SW480 (cell line): ENCODE results near the gene RBM28.
"Not testable (repeated sequence)": the region's sequence is repeated elsewhere in the genome, so short reads cannot be mapped to it uniquely, and the experiment has no call there.

Experiments
- DNase-seq: peaks from one replicate; pipeline ENCODE4 v3.0.0-alpha.2; 2016; ENCODE audit warnings: low spot score

The RBM28 gene

DNA sequence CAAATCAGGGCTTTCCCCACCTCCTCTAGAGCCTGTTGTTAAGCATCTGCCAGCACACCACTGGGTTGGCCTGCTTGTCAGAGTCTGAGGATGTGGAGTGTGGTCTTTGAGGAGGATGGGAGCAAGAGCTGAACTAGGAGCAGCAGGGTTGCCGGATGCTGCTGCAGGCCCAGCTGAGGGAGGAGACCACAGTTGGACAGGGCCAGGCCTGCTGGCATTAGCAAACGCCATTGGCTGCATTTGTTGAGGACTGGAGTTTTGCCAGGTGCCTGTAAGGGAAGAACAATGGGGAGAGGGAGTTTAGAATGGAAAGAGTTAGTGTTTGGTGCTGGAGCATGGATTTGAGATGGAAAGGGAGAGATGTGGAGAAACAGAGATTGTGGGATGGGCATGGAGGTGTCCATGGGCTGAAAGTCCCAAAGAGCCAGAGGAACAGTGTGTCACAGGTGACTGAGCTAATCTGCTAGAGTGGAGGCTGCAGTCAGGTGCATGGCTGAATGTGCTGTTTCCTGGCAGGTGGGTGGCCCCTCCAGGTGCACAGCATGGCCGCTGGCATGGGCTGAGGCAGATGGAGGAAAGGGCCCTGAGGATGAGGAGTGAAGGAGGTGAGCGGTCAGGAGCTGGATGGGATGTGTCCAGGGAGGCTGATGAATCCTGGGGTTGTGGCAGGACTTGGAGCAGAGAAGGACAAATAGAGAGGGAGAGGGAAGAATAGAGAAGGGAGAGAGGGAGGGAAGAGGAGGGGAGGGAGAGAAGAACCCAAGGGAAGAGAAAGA lies 61.9 kb downstream of the RBM28 start:
- DNase-seq: no peak

DNA sequence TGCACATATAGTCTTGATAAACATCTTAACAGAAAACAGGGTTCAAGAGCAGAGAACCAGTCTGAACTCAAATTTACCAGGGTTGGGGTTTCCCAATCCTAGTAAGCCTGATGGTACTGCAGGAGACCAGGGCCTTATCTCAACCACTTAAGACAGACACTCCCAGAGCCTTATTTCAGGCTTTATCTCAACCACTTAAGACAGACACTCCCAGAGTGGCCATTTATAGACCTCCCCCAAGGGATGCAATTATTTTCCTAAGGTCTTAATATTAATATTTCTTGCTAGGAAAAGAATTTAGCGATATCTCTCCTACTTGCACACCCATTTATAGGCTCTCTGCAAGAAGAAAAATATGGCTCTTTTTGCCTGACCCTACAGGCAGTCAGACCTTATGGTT lies 63.3 kb downstream of the RBM28 start:
- not testable (repeated sequence) for DNase-seq

DNA sequence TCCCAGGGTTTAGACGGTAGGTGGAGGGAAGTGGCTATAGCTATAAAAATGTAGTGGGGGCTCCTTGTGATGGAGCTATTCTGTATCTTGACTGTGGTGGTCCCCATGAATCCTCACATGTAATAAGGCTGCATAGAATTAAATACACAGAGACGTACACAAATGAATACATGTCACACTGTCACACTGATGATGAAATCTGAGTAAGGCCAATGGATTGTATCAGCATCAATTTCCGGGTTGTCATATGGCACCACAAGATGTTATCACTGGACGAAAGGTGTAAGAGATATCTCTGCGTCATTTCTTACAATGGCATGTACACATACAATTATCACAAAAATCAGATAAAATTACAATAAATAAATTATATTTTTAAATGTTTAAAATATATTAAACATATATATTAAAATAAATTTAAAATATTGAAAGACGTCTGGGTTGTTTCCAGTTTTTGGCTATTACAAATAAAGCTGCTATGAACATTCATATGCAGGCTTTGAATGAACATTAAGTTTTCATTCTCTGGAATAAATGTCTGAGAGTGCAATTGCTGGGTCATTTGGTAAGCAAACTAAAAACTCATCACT lies 64.5 kb downstream of the RBM28 start:
- no peak for DNase-seq

DNA sequence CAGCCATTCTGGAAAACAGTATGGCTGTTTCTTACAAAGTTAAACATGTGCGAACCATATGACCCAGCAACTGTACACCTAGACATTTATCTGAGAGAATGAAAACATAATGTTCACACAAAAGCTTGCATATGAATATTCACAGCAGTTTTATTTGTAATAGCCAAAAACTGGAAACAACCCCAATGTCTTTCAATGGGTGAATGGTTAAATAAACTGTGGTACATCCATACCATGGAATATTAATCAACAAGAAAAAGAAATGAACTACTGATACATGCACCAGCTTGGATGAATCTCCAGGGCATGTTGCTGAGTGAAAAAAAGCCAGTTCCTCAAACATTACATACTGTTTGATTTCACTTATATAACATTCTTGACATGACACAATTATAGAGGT lies 65.3 kb downstream of the RBM28 start:
- no peak for DNase-seq

GRCh38 chr7:128275681-128276080 lies 68.0 kb downstream of the RBM28 start:
- DNase-seq: no peak

DNA sequence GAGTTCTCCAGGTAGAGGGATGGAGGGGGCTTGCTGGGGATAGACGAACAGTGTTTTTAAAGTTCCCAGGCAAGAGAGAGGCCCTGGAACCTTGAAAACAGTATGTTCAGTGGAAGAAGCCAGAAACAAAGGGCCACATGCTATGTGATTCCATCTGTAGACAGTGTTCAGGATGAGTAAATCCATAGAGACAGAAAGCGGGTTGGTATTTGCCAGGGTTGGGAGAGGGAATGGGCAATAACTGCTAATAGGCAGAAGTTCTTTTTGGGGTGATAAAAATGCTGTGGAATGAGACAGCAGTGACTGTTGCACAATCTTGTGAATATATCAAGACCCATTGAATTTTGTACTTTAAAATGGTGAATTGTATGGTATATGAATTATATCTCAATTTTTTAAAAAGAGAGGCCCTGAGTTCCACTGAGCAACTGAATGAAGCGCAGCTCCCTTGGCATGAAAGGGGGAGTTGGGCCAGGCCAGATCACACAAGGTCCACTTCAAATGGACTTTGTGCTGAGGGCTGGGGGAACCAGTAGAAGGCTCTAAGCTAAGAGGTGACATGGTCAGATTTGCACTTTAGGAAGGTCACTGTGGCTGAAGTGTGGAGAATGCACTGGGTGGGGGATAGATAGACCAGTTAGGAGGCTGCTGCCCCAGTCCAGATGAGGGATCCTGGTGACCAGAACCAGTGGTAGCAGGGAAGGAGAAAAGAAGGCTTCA lies 68.7 kb downstream of the RBM28 start:
- no peak for DNase-seq

GRCh38 chr7:128274246-128274883 lies 69.3 kb downstream of the RBM28 start:
- DNase-seq: no peak

GRCh38 chr7:128271942-128272481 lies 71.7 kb downstream of the RBM28 start:
- no peak for DNase-seq

GRCh38 chr7:128271471-128271941 lies 72.2 kb downstream of the RBM28 start:
- DNase-seq: no peak

DNA sequence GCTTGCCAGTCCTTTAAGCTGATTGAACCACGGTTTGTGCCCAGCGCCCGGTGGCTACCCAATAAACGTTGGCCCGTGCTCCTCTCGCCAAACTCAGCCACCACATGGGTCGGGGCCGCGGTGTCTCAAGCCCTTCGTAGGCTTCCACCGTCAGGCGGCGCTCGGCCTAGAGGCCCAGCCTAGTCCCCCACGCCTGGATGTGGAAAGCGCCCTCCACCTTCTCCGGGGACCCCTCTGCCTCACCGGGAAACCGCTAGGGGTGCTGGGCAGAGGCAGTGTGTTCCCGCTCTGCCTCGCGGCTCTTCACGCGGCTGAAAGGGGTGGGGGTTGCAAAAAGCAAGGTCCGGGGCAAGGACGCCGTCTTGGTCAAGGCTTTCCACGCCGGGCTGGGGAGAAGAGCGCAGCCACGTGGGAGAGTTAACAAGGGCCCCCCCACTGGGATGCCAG lies 72.9 kb downstream of the RBM28 start:
- no peak for DNase-seq

GRCh38 chr7:128268233-128268632 lies 75.5 kb downstream of the RBM28 start:
- no peak for DNase-seq

DNA sequence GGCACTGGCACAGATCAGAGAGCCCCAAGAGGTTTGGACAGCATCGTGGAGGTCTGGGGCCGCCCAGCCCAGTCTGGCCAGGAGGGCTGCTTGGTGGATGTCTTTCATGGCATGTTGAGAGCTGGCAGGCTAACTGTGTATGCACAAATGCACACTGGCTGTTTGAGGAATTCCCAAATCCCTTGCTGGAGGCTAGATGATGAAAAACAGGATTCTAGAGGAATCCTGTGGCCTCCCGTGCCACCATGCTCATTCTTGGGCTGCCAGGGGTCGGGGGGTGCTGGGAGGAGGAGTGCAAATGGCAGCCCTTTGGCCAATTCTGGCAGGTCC lies 76.1 kb downstream of the RBM28 start:
- DNase-seq: no peak

DNA sequence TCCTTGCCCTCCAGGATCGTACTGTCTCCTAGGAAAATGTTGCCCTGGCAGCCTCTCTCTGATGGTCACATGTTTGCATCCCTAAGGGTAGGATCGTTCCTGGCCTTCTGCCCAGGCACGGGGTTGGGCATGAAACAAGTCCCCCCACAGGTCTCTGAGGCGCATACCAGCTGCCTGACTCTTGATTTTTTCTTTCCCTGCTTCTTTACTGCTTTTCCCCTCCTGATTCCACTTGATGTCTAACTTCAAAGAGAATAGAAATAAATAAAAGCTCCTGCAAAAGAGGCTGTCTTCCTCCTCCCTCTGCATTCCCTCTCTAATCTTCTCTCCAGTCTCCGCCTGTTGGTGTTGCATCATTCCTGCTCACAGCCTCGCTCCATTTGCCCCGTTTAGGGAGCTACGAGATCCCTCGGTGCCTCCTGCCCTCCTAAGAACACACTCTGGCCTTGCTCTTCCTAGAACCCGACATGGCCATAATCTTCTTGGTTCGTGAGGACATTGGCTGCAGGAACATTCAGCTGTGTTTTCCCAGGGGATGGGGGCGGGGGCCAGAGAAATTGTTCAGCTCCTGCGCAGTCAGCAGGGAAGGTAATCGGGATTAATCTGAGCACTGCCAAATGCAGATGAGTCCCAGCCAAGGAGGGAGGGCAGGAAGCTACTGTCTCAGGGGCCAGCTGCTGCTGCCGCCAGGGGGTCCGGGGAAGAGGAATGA lies 76.7 kb downstream of the RBM28 start:
- DNase-seq: peak; percentile 46

GRCh38 chr7:128266529-128266882 lies 77.2 kb downstream of the RBM28 start:
- DNase-seq: no peak

GRCh38 chr7:128265906-128266300 lies 77.8 kb downstream of the RBM28 start:
- DNase-seq: no peak

GRCh38 chr7:128265156-128265905 lies 78.4 kb downstream of the RBM28 start:
- no peak for DNase-seq

DNA sequence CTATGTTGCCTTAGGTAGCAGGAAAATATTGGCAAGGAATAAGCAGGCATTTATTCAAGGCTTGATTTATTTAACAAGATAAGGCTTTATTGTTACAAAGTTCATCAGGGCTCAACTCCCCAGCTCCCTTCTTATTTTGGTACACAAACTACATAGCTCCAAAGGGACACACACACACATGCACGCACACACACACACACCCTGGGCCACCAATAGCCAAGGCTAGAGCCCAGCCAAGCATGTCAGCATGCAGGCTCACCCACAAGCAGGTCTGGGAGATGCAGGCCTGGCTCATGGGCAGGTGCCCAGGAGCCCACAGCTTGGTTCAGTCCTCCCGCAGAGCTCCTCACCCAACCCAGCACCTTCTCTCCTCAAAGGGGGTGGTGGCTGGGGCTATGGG lies 79.2 kb downstream of the RBM28 start:
- DNase-seq: no peak

GRCh38 chr7:128263420-128263819 lies 80.3 kb downstream of the RBM28 start:
- no peak for DNase-seq

GRCh38 chr7:128262273-128263028 lies 81.3 kb downstream of the RBM28 start:
- no peak for DNase-seq

- DNase-seq: no peak
Observed at GRCh38 chr7:128260069-128260795, 83.5 kb downstream of the RBM28 start.
